GM18499 (cell line): ENCODE data around the gene ADRM1.

Experiments used
- ATAC-seq: cut with Tn5 transposase; IDR thresholded peaks from one replicate; pipeline ENCODE4 v1.9.1; 2021; ENCODE audit warnings: moderate number of reproducible peaks; ENCODE audit not compliant: insufficient read depth, unreplicated experiment

ADRM1 gene

DNA sequence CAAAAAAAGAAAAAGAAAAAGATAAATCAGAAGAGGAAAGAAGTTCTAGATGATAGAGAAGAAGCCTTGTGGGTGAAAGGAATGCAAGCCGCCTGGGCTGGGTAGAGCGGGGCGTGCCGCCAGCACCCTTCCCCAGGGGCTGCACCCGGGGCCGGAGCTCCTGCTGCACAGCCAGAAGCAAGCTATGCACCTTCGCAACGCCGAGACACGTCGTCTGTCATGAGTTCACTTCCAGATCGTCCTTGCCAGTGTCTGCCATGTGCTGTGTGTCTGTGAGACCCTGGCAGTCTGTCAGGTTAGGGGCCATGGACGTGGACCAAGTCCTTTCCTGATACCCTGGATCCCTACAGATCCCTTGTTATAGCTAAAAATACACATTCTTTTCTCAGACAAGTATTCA lies 25.5 kb upstream of the ADRM1 start:
- no peak for ATAC-seq

GRCh38 chr20:62280303-62280702 lies 22.5 kb upstream of the ADRM1 start:
- ATAC-seq = no peak

DNA sequence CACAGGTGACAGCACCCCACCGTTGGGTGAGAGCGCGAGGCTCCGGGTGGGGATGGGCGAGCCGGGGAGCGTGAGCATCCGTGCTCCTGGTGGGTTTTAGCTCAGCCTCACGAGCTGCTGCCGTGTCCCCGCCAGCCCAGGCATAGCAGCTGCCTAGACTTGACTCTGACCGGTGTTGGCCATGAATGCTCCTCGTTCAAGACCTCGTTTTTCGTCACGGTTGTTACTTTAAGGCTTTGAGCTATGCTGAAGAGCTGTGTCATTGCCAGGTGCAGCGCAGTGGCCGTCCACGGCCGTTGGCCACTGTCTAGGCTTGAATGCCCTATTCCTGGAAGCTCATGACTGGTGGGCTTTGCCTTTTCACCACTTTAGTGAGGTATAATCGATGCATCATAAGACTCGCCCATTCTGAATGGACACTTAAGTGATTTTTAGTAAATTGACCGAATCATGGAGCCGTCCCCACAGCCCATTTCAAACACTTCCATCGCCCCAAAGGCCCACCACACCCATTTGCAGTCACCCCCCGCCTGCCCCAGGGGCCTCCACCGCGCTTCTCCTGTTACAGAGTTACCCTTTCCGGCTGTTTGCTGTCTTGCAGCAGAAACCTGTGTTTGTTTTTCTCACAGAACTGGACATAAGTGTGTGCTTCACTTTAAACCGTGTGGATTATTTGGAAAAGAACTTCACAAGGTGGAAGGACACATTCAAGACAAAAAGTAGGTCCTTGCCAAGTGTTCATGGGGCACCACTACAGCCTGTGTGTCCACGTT lies 21.4 kb upstream of the ADRM1 start:
- ATAC-seq = no peak

DNA sequence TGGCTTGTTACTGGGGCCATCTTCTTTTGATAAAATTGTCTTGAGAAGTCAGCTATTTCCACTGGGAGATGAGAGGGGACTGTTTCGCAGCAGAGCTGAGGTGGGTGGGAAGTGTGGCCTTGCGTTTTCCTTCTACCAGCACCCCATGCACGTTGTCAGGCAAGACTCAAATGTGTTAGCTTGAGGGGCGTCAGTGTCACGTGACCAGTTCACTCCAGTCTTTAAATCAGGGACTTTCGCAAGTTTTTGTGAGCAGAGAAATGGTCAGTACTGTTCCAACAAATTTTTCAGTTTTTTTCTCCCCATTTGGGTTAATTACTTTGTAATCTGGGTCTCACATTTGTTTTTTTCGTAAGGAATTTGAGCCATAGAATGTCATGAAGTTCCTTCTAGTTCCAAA lies 20.7 kb upstream of the ADRM1 start:
- no peak for ATAC-seq

DNA sequence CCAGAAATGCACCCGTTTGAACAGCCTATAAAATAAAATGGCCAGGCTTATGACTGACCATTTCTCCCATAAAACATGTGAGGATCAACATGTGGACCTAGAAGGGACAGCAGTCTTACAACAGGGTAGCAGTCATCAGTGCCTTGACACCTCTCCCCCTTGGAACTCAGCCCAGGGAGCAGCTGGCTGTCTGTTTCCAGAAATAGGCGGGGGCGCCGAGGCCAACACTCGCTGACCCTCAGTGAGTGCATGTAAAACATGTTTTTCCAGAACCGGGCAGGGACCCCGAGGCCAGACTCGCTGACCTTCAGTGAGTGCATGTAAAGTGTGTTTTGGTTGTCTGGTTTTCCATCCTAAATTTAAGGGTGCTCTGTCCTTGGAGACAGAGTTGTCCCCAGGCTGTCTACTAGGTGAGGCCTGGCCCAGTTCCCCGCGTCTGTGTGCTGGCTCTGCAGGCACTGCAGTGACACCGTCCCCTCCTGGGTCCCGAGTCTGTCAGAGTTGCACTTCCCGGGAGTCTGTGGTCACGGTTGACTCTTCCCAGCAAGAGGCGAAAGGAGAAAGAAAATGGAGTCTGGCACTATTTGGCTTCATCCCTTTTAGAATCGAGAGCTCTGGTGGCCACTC lies 19.8 kb upstream of the ADRM1 start:
- ATAC-seq = no peak

- no peak for ATAC-seq
Observed at GRCh38 chr20:62284448-62284847, 18.3 kb upstream of the ADRM1 start.

GRCh38 chr20:62285151-62285550 lies 17.6 kb upstream of the ADRM1 start:
- ATAC-seq = no peak

DNA sequence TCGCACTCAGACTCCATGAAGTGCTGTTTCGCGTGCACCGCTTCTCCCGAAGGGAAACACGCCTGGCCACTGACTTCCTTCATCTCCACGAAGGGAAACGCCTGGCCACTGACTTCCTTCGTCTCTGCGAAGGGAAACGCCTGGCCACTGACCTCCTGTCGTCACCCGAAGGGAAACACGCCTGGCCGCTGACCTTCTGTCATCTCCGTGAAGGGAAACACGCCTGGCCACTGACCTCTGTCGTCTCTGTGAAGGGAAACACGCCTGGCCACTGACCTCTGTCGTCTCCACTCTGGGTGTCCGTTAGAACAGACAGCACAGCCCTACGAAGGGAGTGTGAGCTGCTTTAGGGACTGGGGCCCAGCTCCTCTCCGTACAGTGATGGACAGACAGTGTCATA lies 17.1 kb upstream of the ADRM1 start:
- no peak for ATAC-seq

GRCh38 chr20:62286493-62287064 lies 16.2 kb upstream of the ADRM1 start:
- ATAC-seq = no peak

GRCh38 chr20:62287129-62287528 lies 15.7 kb upstream of the ADRM1 start:
- no peak for ATAC-seq

DNA sequence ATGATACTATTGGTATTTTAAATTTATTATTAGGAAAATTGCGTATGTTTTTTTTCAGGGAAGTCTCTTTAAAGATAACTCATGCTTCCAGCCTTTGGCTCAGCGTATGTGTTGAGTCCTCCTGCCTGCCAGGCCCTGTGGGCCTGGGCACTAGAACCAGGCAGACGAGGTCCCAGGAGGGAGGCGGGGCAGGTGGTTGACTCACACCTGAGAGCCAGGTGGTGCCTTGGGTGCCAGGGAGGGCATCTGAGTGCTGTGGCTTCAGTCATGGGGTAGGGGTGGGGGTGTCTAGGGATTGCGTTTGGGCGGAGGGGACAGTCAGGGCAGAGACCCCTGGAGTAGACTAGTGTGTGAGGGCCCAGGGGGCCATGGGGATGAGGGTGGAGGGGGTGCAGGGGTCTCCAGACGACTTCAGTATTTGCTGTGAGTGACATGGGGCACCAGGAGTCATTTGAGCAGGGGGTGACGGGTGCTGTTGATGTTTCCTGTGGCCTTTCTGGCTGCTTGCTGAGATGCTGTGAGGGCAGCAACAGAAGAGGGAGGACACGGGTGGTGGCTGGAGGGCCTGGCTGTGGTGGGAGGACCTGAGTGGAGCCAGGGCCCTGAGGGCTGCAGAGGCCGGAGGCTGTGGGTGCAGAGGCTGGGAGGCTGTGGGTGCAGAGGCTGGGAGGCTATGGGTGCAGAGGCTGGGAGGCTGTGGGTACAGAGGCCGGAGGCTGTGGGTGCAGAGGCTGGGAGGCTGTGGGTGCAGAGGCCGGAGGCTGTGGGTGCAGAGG lies 14.8 kb upstream of the ADRM1 start:
- no peak for ATAC-seq

DNA sequence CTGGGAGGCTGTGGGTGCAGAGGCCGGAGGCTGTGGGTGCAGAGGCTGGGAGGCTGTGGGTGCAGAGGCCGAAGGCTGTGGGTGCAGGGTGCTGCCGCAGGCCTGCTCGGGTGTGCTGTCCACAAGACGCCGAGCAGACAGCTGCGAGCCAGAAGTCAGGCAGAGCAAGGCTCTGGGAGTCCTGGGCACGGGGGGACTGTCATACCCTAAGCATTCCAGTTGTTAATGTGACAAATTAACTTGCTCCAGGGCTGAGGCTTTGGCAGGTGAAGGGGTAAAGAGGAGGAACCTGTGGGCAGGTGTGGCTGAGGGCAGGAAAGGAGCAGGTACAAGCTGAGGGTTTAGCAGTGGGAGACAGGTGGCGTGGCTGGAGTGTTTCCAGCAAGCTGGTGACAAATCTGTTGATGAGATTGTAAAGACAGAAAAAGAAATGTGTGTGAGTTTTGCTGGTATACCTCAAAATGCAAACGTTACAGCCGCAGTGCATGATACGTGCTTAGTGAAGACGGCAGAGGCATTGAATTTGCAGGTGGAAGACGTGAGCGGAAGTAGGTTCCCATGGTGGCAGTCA lies 14.2 kb upstream of the ADRM1 start:
- ATAC-seq = no peak

DNA sequence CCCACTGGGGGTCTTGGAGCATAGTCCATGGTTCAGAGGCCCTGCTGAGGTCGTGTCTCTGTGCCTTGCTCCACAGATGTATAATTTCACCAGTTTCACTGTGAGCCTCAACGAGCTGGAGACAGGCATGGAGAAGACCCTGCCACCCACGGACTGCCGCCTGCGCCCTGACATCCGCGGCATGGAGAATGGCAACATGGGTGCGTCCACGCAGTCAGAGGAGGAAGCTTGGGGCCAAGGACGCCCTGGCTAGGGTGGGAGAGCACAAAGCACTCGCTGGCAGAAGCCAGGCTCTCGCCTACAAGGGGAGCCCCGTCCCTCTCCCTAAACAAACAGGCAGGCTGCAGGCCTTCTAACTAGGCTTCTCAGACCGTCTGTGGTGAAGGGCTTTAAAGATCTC lies 13.7 kb upstream of the ADRM1 start:
- ATAC-seq = no peak

- ATAC-seq = no peak
Observed at GRCh38 chr20:62289898-62290297, 12.9 kb upstream of the ADRM1 start.

DNA sequence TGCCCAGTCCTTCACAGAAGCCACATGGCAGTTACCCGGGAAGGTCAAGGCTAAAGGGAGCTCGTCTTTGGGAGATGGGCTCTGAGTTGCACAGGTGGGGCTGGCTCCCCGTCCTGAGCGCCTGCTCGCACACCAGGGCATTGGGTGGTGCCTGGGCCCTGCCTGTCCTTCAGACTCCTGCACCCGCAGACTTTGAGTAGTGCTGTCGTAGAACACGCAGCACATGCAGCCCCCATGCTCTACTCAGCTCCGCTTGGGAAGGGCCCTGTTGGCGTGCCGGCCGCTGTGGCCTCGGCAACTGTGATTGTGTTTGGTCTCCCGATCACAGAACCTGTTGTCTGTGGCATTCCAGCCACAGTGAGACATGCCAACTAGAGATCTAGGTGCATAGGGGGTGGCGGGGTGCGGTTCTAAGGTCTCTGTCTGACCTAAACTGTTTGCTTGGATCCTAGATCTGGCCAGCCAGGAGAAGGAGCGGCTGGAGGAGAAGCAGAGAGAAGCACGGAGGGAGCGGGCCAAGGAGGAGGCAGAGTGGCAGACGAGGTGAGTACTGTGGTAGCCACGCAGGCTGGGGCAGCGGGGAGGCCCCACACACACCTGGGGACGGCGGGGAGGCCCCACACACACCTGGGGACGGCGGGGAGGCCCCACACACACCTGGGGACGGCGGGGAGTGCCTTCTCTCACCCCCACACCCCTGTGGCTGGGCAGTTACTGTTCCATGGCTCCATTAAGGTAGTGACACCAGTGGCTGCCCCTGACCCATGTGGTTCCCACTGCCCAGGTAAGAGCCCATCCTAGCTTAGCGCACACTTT lies 11.3 kb upstream of the ADRM1 start:
- ATAC-seq = no peak

- no peak for ATAC-seq
Observed at GRCh38 chr20:62292108-62292507, 10.7 kb upstream of the ADRM1 start.

DNA sequence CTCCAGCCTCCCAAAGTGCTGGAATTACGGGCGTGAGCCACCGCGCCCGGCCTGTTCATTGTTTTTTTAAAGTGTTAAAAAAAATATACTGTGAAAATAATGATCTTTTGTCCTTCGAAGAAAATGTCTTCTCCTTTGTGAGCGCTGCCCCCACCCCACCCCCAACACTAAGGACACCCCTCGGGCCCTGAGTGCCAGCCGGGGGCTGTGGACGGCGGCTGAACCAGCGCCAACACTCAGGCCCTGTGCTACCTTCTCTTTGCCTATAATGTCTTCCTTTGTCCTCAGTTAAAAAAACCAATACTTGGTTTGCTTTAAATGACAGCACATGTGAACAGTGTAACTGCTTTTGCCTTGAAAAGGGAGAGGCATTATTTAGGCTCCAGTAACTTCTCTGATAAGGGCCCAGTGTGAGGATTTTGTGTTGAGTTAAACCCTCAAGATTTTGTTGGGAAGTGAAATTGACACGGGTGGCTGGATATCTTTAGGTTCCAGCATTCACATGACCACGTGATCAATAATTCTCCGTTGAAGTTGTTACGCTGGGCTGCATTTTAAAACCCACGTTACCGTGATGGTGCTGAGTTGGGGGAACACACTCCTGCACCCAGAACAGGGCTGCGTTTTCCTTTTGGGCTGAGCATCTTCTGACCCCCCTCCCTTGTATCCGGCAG lies 9.5 kb upstream of the ADRM1 start:
- ATAC-seq = no peak

- ATAC-seq = no peak
Observed at GRCh38 chr20:62293946-62294345, 8.9 kb upstream of the ADRM1 start.

DNA sequence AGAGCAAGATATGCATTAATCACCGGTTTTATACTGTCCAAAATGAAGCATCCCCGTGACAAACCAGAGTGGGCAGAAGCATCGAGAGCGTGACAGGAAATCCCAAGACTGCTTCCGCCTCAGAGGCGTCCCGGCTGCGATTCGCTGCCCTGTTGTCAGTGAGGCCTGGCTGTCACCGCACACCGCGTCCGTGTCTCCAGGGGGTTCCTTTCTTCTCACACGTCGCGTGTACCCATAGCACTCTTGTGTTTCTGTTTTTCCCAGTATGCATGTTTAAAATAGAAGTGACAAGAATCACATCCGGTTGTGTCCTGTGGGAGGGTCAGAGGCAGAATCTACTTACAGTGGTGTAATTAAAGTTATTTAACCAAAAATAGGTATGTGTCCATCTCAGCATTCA lies 8.3 kb upstream of the ADRM1 start:
- no peak for ATAC-seq
